ENCODE measurements around the gene CTAGE9.

The CTAGE9 gene

GRCh38 chr6:131745476-131745875 lies 34.7 kb upstream of the CTAGE9 start:
- no peak for TF ChIP-seq Cebpa-rat (IDR thresholded peaks at IDR 0.05)
- Histone ChIP-seq H3K27me3 (peaks cover 0 to 10% (median 0%) of the 10 kb centered on the region in 11 experiments; a peak in 3 of 22 replicates), H3K4me2 (no peak overlapping the region), H3K36me3 (no peaks in the 10 kb centered on the region), H3K9me3 (replicated peaks in 1 of 11) (no peaks in the 10 kb centered on the region), H3K27ac (no peak overlapping the region), H3K4me1 (peaks cover 0 to 14% (median 0%) of the 10 kb centered on the region in 10 experiments; a peak in 7 of 20 replicates), H4K20me1 (no peaks in the 10 kb centered on the region), H3K9ac (no peak overlapping the region), H3K4me3 (no peak overlapping the region)

GRCh38 chr6:131744432-131745287 lies 33.8 kb upstream of the CTAGE9 start:
- Histone ChIP-seq H3K4me1 (peaks cover 0 to 14% (median 0%) of the 10 kb centered on the region in 10 experiments; a peak in 7 of 20 replicates), H3K9ac (no peak overlapping the region), H3K9me3 (replicated peaks in 1 of 11) (no peaks in the 10 kb centered on the region), H3K27me3 (peaks cover 0 to 11% (median 0%) of the 10 kb centered on the region in 11 experiments; a peak in 3 of 22 replicates), H3K27ac (no peak overlapping the region), H3K4me3 (no peak overlapping the region), H3K4me2 (no peak overlapping the region), H4K20me1 (no peaks in the 10 kb centered on the region), H3K36me3 (no peaks in the 10 kb centered on the region)
- TF ChIP-seq Cebpa-rat (IDR thresholded peaks at IDR 0.05): no peak

- H3K4me2 ChIP-seq: peak overlapping the region in 5 of 11 experiments; percentile 5 to 63 (median 39); a peak in 5 of 22 replicates
These were observed 31.0 kb upstream of the CTAGE9 start for GRCh38 chr6:131741688-131742393.

GRCh38 chr6:131740161-131740560 lies 29.3 kb upstream of the CTAGE9 start:
- H3K36me3 ChIP-seq: no peaks in the 10 kb centered on the region
- H3K9ac ChIP-seq: no peak overlapping the region
- no peak overlapping the region for H3K4me2 ChIP-seq

More at GRCh38 chr6:131741688-131742393, 31.0 kb upstream of the CTAGE9 start:
- H4K20me1 ChIP-seq: no peaks in the 10 kb centered on the region
- no peak for TF ChIP-seq Cebpa-rat (IDR thresholded peaks at IDR 0.05)
- peaks cover 0 to 35% (median 0%) of the 10 kb centered on the region in 11 experiments; a peak in 4 of 22 replicates for H3K27me3 ChIP-seq
- no peaks in the 10 kb centered on the region for H3K9me3 ChIP-seq (replicated peaks in 1 of 11)
- H3K27ac ChIP-seq: no peak overlapping the region
- H3K4me1 ChIP-seq: peaks cover 0 to 14% (median 0%) of the 10 kb centered on the region in 10 experiments; a peak in 7 of 20 replicates
- H3K9ac ChIP-seq: no peak overlapping the region
- H3K4me3 ChIP-seq: no peak overlapping the region
- no peaks in the 10 kb centered on the region for H3K36me3 ChIP-seq

GRCh38 chr6:131739136-131739535 lies 28.3 kb upstream of the CTAGE9 start:
- Histone ChIP-seq H3K4me3 (no peak overlapping the region), H3K4me1 (peaks cover 0 to 17% (median 2%) of the 10 kb centered on the region in 10 experiments; a peak in 13 of 20 replicates), H3K27ac (no peak overlapping the region), H3K27me3 (peaks cover 0 to 46% (median 0%) of the 10 kb centered on the region in 11 experiments; a peak in 4 of 22 replicates), H4K20me1 (no peaks in the 10 kb centered on the region), H3K36me3 (no peaks in the 10 kb centered on the region), H3K9me3 (replicated peaks in 1 of 11) (no peaks in the 10 kb centered on the region), H3K9ac (no peak overlapping the region), H3K4me2 (no peak overlapping the region)
- TF ChIP-seq Cebpa-rat (IDR thresholded peaks at IDR 0.05): no peak

More at GRCh38 chr6:131740161-131740560, 29.3 kb upstream of the CTAGE9 start:
- no peak overlapping the region for H3K4me3 ChIP-seq
- TF ChIP-seq Cebpa-rat (IDR thresholded peaks at IDR 0.05): no peak
- H3K27me3 ChIP-seq: peaks cover 0 to 50% (median 0%) of the 10 kb centered on the region in 11 experiments; a peak in 4 of 22 replicates
- no peak overlapping the region for H3K27ac ChIP-seq
- H3K9me3 ChIP-seq (replicated peaks in 1 of 11): no peaks in the 10 kb centered on the region
- no peaks in the 10 kb centered on the region for H4K20me1 ChIP-seq
- H3K4me1 ChIP-seq: peaks cover 0 to 14% (median 0%) of the 10 kb centered on the region in 10 experiments; a peak in 7 of 20 replicates

GRCh38 chr6:131736811-131737210 lies 26.0 kb upstream of the CTAGE9 start:
- H3K4me1 ChIP-seq: peaks cover 0 to 20% (median 9%) of the 10 kb centered on the region in 10 experiments; a peak in 14 of 20 replicates
- H3K4me2 ChIP-seq: no peak overlapping the region
- H4K20me1 ChIP-seq: no peaks in the 10 kb centered on the region
- no peak overlapping the region for H3K4me3 ChIP-seq
- no peaks in the 10 kb centered on the region for H3K36me3 ChIP-seq
- H3K27me3 ChIP-seq: peaks cover 0 to 40% (median 0%) of the 10 kb centered on the region in 11 experiments; a peak in 4 of 22 replicates
- H3K9me3 ChIP-seq (replicated peaks in 1 of 11): no peaks in the 10 kb centered on the region
- no peak overlapping the region for H3K9ac ChIP-seq
- no peak for TF ChIP-seq Cebpa-rat (IDR thresholded peaks at IDR 0.05)
- H3K27ac ChIP-seq: no peak overlapping the region

- no peaks in the 10 kb centered on the region; a peak in 1 of 22 replicates for H3K9me3 ChIP-seq (replicated peaks in 1 of 11)
- no peak overlapping the region for H3K27ac ChIP-seq
- no peak overlapping the region for H3K4me3 ChIP-seq
- H3K4me2 ChIP-seq: no peak overlapping the region
- no peaks in the 10 kb centered on the region for H4K20me1 ChIP-seq
- H3K27me3 ChIP-seq: peaks cover 0 to 43% (median 0%) of the 10 kb centered on the region in 11 experiments; a peak in 4 of 22 replicates
- no peaks in the 10 kb centered on the region for H3K36me3 ChIP-seq
- no peak for TF ChIP-seq Cebpa-rat (IDR thresholded peaks at IDR 0.05)
- H3K9ac ChIP-seq: no peak overlapping the region
- peaks cover 0 to 15% (median 9%) of the 10 kb centered on the region in 10 experiments; a peak in 14 of 20 replicates for H3K4me1 ChIP-seq
These were observed 25.3 kb upstream of the CTAGE9 start for GRCh38 chr6:131736003-131736596.

GRCh38 chr6:131733376-131734016 lies 22.7 kb upstream of the CTAGE9 start:
- no peak overlapping the region for H3K9ac ChIP-seq
- H4K20me1 ChIP-seq: no peaks in the 10 kb centered on the region
- H3K9me3 ChIP-seq (replicated peaks in 1 of 11): no peaks in the 10 kb centered on the region; a peak in 1 of 22 replicates
- H3K36me3 ChIP-seq: no peaks in the 10 kb centered on the region
- H3K4me1 ChIP-seq: peaks cover 0 to 29% (median 9%) of the 10 kb centered on the region in 10 experiments; a peak in 14 of 20 replicates
- H3K27ac ChIP-seq: no peak overlapping the region
- TF ChIP-seq Cebpa-rat (IDR thresholded peaks at IDR 0.05): no peak
- H3K4me3 ChIP-seq: no peak overlapping the region
- H3K4me2 ChIP-seq: peak overlapping the region in 4 of 11 experiments; percentile 1 to 64 (median 51); a peak in 5 of 22 replicates
- H3K27me3 ChIP-seq: peaks cover 0 to 31% (median 0%) of the 10 kb centered on the region in 11 experiments; a peak in 4 of 22 replicates
